Epithelial cell of prostate (primary cell): Measurements from ENCODE around the gene BCL2L11.

Experiments
- DNase-seq: peaks from one replicate; pipeline ENCODE4 v3.0.0-alpha.2; 2011; ENCODE audit warnings: low read depth, low spot score
- H3K27ac ChIP-seq: fragments of 450-650 bp; 2 replicates; pipeline ENCODE4 v1.5.1; 2017; ENCODE audit warnings: mild to moderate bottlenecking

Gene BCL2L11

DNA sequence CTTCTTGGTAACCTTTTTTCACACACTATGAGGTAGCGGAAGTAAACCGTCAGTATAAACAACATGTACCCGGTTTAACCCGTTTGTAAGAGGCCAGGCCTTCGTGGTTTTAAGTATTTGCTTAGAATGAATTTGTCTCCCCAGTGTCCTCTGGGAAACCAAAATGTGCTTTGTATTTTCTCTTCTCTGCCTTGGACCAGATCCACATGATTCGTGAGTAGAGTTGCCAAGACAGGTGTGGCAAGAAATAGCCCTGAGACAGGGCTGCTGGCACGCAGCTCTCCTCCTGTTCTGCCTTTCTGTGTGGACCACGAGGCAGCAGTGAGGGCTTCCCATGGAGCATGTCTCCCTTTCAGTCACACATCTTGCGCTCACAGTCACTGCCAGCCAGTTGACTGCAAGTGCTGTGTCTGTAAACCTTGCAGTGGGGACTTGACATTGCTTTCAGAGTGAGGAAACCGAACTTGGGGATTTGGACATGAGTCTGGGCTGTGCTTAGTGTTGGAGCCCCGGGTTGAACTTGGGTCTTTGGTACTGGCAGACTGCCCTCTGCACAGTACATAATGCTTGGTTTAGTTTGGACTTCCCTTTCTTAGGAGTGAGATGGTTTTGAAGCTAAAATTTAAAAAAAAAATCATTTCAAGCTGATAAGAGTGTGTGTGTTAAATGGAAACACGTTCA, 19.1 kb downstream of the BCL2L11 start:
- H3K27ac ChIP-seq: peak overlapping the region; percentile 30
- DNase-seq: peak; percentile 53

DNA sequence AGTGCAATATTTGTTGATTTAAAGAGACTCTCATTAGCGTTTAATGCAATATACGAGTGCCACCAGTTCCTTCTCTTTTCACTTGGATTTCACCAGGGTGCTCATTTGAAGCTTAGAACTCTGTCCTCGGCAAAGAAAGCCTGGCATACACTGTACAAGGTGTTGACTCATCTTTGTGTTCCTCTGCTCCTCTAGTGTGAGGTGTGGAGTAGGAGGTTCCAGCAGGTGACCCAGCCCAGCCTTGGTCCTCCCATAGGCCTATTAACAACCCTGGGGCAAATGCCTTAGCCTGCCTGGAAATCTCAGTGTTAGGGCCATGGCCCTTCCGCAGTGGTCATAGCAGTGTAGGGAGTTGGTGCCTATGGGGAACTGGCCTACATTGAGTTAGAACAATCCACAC, 20.1 kb downstream of the BCL2L11 start:
- no peak overlapping the region for H3K27ac ChIP-seq
- no peak for DNase-seq

DNA sequence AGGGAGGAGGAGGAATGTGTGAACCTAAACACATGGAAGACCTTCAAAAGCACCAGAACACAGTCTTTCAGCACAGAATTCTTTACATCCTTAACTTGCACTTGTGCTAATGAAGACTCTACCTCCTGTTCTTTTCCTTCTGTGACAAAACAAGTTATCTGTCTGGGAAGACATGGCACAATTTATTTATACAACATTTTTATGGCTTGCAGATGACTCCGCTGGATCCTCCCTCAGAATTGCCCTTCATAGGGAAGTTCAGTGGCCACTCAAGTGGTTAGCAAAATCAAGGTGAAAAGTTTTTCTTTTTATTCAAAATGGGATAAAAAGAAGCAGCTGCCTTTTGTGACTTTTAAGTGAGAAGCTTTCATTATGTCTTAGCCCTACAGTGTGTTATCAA, 21.4 kb downstream of the BCL2L11 start:
- no peak for DNase-seq

DNA sequence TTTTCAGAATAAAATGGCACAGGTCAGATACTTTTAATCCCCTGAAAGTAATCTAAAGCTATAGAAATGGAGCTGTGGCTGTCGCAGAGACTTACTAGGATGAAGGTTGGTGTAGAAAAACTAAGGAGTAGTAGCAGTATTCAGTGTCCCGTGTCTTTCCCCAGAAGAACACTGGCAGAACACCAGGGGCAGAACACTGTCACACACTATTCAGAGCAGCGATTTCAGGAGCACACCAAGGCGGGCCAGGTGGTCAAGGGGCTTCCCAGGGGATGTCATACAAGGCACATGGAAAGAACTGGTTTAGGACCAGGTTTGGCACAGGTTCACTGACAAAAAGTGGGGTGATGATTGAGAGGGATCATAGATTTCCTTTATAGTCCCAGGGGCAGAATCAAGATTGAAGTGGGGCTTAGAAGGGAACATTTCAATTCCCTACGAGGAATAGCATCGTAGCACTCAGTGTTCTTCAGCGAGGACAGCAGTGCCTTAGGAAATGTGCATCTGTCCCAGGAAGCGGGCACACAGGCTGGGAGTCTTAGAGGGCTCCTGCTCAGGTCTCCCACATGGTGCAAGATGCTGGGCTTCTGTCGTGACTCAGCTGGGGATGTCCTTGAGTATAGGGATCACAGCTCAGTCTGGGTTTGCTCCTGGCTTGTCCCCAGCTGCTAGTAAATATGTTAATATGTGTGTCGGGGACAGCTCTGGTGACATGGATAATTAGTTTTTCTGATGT, 22.6 kb downstream of the BCL2L11 start:
- no peak for DNase-seq
- no peak overlapping the region for H3K27ac ChIP-seq

More for the DNA sequence above, 21.4 kb downstream of the BCL2L11 start:
- H3K27ac ChIP-seq: no peak overlapping the region

DNA sequence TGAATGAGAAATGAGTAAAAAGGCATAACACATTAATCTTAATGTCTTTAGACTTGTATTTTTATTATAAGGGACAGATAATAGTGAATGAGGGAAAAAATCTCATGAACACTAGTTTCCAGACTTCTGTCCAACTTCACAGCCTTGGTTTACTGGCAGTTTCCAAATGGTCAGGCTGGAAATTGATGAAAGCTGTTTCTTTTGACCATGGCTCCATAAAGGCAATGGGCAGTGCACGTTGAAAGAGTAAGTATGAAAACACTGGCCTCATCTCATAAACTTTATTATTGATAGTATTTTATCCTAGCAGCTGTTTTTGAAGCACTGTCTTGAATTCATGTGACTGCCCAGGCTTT, 23.1 kb downstream of the BCL2L11 start:
- no peak for DNase-seq
- no peak overlapping the region for H3K27ac ChIP-seq

DNA sequence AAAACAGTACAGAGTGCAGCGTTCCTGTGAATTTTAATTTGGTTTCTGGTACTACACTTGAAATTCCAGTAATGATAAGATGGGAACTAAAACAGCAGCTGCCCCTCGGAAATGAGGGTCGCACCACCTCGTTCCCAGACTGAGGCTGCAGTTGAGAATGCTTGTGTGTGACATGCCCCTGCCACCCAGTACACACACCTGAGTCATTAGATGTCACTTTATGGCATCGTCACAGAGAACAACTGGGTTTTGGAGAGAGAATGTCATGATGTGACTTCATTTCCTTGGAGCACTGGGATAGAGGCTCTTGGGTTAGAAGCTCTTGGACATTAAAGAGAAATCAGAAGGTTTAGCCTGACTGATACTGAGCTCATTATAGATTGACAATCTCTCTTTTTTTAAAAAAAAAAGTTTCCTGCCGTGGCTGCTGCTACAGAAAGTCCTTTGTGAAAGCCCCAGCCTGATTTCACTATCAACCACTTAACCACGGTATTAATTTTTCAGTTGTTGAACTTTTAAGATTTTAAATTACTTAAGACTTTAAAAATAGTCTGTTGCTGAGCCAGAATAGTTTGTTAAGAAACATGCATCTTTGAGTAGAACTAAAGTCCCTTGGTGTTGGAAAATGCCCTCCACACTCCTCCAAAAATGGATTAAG, 24.5 kb downstream of the BCL2L11 start:
- H3K27ac ChIP-seq: no peak overlapping the region
- DNase-seq: no peak

DNA sequence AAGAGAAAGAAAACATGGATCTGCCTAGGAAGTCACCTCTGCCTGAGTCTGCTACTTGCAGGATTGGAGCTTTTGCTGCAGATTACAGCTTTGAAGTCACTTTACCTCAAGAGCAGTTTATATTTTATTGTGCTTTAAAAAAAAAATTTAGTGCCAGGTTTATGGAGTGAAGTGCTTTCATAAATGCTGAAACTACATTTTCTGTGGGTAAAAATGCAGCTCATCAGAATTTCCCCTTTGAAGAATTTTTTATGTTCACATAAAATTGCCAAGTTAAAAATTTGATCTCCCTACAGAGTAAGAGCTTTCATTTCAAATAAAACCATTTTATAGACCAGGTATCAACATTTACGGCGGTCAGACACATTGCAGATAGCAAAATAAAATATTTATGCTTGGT, 25.2 kb downstream of the BCL2L11 start:
- no peak overlapping the region for H3K27ac ChIP-seq
- DNase-seq: no peak

DNA sequence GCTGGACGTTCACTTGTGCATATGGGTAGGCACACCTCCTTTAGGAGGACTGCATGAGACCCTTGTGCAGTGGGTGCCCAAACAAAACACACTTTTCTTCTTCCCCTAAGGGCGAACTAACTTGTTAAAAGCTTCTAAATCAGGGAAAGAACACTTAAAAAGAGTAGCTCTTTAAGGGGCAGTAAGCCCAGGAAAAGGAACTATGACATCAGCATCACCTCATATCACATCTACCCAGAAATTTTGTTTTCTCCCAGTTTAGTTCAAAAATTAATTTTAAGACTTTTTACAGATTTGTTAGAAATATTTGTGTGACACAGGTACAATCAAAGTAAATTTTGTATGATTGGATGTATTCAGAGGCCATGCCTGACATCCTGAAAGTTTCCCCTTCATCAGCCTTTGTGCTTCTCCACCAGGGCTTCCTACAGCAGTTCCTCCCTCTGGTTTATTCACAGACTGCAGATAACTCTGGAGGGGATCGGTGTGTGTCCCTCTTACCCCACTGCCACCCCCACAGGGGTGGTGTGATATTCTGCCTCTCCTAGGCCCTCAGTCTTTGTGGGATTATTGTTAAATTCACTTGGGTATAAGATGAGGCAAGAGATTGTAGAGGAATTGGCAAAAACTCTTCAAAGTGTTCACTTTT, 27.6 kb downstream of the BCL2L11 start:
- no peak for DNase-seq
- no peak overlapping the region for H3K27ac ChIP-seq

DNA sequence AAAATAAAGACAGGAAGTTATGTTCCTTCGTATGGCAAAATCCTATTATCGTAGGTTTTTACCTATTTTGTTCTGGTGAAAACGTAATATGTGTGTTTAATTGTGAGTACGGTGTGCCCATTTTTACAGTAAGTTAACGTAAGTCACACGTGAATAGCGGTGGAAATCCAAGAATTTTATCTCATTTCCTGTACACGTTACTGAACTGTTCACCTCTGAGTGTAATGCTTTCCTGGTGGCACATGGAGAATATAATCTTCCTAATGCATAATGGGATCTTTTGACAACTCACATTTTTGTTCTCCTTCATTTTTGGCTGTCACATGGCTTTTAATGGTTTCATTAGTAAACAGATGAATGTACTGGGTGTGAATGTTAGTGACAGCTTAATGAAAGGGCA, 28.2 kb downstream of the BCL2L11 start:
- H3K27ac ChIP-seq: no peak overlapping the region
- no peak for DNase-seq

DNA sequence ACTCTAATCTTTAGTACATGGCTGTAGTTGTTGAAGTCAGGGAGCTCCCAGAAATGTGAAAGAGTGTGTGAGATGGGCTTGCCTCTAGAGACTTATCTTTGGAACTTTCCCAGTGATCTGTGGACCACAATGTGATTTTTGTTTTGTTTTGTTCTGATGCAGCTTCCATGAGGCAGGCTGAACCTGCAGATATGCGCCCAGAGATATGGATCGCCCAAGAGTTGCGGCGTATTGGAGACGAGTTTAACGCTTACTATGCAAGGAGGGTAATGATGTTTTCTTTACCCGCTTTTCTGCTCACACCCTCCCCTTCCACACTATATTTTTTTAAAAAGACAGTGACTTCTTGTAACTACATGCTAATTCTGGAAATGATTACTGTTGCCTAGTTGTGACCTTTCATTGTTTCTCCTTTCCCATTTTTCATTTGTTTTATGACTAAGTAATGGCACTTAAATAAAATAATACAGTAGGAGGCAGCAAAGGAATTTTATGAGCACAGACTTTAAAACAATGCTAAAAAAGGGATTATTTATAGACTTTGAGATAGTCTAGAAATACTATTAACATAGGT, 29.3 kb downstream of the BCL2L11 start:
- no peak for DNase-seq
- H3K27ac ChIP-seq: no peak overlapping the region

DNA sequence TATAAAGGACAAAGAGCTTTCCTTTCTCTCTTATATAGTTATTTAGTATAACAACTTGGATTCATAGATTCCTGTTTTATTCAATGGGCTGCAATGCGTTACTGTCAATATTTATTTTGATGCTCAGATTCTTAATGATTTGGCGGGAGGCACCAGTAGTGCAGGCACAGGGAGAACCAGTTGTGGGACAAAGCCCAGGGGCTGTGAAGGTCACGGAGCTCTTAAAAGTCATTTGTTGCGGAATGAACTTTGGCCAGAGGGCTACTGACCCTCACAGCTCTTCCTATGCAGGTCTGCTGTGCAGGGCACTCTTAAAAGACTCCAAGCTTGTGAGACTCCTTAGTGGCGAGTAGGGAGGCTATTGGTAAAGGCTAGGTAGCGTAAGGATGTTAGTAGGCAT, 34.0 kb downstream of the BCL2L11 start:
- peak overlapping the region; percentile 75 for H3K27ac ChIP-seq
- no peak for DNase-seq

DNA sequence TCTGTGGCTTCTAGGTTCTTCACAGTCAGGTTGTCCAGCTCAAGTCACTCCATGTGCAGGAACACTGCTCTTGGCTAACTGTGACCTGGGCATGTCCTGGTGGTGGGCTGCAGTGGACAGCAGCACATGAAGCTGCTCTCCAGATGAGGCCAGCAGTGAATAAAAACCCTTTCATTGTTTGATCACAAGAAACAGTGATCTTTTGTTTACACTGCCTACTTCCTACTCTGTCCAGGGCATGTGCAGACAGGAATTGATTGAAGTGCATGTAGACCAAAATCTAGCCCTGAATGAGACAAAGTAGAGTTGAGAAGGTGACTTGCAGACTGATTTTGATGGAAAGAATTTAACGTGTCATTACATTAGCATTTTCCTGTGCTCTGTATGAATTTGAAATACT, 34.9 kb downstream of the BCL2L11 start:
- peak; percentile 59 for DNase-seq
- peak overlapping the region; percentile 75 for H3K27ac ChIP-seq

DNA sequence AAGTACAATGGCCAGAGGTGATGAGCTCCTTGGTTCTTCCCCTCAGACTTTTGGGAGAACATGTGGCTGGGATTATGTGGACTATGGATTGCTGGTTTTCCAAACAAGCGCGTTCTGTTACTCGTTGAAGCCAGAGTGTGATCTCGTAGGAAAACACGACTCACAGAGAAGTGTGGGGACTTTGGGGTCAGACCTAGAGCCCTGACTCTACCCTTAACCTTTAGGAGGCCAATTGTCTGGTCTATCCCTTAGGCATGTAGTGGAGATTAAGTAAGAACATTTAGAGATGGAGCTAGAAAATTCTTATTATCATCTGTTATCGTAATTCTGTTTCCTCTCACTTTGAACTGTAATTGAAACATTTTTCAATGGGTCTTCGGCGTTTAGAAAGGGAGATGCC, 35.8 kb downstream of the BCL2L11 start:
- no peak for DNase-seq
- H3K27ac ChIP-seq: peak overlapping the region; percentile 75

DNA sequence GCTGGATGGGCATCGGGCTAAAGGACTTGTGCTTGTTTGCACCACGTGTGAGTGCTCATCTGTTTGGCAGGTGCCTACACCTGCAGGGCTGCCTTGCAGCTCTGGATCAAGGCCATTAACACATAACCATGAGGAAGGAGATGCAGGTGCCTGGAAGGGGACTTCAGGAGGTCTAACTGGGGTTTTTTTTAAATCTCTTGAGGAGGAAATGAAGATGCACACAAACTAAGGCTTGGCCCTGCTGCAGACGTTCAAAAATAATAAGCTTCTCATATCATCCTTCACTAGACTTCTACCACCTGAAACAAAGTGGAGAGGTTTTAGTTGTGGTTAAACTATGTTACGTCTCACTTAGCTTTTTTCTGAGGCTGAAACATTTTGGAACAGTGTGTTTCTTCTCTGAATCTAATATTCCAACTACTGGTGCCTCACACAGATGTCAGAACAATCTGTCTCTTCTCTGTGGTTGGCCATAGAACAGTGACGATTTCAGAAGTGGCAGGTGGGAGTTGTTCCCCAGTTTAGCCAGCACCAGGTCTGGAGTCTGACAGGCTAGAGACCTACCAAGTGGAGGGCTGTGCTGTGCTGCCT, 36.5 kb downstream of the BCL2L11 start:
- DNase-seq: no peak
- no peak overlapping the region for H3K27ac ChIP-seq

DNA sequence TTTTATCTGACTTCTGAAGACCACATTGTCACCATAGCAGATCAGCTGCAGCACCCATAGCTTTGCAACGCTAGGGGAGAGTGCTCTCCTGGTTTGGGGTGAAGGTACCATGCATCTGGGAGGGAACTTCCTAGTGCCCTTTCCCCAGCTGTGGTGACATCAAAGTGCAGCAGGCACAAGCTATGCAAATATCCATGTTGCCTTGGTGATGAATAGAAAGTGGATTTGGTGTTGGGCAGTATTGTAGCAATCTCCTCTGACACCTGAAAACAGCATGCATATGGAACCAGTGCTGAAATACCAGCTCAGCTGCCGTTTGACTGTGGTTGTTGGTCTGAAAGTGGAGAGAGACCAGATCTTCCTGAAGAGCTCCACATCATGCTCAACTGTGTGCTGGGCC, 37.1 kb downstream of the BCL2L11 start:
- H3K27ac ChIP-seq: no peak overlapping the region
- DNase-seq: no peak

DNA sequence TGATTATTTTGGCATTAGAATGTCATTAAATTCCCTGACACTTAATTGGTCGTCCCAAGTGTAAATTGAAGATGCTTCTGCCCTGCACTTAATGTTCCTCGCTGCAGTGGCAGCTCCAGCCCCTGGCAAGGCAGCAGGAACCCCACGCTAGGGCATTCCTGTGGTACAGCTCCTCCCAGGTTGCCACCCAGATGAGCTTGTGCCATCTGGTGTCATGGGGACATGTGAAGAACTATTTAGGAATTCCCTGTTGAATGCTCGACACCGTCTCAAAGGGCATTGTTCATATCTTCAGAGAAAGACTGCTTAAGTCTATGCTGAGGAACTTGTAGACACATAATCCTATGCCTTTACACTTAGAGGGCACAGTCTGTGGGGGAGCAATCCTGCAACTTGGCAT, 38.9 kb downstream of the BCL2L11 start:
- no peak overlapping the region for H3K27ac ChIP-seq
- no peak for DNase-seq

DNA sequence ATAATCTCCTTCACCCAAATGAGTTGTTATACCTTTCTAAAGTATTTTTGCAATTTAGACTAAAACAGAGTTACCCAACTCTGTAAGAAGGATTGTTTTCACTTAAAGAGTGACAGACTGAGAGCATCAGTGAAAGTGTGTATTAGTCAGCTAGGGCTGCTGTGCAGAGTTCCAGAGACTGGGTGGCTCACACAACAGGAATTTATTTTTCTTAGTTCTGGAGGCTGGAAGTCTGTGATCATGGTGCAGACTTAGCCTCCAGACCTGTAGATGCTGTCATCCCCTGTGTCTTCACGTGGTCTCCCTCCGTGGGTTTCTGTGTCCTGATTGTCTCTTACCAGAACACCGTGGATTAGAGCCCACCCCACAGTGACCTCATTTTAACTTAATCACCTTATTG, 40.0 kb downstream of the BCL2L11 start:
- no peak overlapping the region for H3K27ac ChIP-seq
- peak; percentile 45 for DNase-seq

DNA sequence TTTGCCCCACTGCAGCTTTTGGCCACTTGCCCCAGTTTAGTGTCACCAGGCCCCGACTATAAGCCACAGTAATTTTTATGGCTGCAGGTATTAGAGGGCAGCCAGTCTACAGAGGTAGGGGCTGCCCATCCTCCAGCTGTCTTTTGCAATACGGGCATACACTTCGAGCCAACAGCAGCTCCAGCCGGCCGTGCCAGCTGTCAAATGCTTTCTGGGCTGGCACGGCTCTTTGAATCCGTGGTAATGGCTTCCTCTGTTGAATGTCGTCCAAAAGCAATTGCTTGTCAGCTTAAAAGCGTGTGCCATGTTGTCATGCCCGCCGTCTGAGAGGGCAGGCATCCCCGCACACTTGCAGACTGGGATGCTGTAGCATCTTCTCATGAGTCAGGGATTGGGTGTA, 41.3 kb downstream of the BCL2L11 start:
- no peak overlapping the region for H3K27ac ChIP-seq
- DNase-seq: no peak

DNA sequence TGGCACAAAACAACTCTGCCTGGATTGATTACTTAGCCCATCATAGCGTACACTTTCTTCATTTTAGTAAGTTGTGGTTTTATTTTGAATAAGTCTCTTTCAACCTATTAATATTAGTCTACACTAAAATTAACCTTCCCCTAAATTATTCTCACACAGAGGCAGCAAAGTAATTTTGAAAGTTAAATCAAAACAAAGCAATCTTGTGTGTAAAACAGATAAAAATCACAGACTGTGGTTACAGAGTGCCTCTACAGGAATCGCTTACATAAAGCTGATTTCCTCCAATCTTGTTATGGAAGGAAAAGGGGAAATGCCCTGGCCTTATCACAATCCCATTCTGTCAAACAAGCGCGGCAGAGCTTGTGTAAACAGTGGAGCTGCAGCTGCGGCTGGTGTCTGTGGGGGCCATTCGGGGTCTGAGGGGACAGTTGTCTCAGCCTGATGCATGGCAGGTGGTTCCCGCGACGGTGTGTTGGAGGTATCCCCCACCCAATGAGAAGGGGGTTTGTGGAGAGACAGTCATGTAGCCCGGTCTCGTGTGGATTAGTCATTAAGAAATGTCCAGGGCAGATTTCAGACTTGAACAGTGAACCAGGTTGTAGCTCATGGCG, 42.1 kb downstream of the BCL2L11 start:
- H3K27ac ChIP-seq: no peak overlapping the region
- DNase-seq: no peak

DNA sequence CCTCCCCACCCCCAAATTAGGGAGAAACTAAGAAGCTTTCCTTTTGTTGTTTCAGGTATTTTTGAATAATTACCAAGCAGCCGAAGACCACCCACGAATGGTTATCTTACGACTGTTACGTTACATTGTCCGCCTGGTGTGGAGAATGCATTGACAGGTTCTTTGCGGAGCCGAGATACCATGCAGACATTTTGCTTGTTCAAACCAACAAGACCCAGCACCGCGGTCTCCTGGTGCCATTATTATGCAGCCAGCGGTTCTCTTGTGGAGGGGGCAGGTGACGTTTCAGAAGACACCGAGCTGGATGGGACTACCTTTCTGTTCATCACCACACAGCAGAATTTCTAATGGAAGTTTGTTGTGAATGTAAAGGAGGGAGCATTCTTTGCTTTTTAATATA, 43.4 kb downstream of the BCL2L11 start:
- H3K27ac ChIP-seq: no peak overlapping the region
- no peak for DNase-seq
